Stimulated activated CD4-positive, alpha-beta T cell treated with anti-CD3 and anti-CD28 coated beads, TNF-alpha, amount 100 ng/mL, for 48 hours (primary cell): ENCODE data around the gene IGF1R.

Source experiments
- DNase-seq, 3 donors: peaks; one replicate each; pipeline ENCODE4 v3.0.0-alpha.2; 2020; ENCODE audit warnings: low read depth in 3 of 3

The IGF1R gene

GRCh38 chr15:98943051-98943508, 294.7 kb downstream of the IGF1R start:
- DNase-seq, result no peak

- no peak for DNase-seq
These were observed 295.3 kb downstream of the IGF1R start for GRCh38 chr15:98943601-98944151.

- no peak for DNase-seq
These were observed 298.2 kb downstream of the IGF1R start for GRCh38 chr15:98946301-98947255.

GRCh38 chr15:98948456-98948855, 300.1 kb downstream of the IGF1R start:
- no peak for DNase-seq

- DNase-seq, result no peak
These were observed 300.6 kb downstream of the IGF1R start for GRCh38 chr15:98948941-98949340.

GRCh38 chr15:98949624-98950023, 301.3 kb downstream of the IGF1R start:
- no peak for DNase-seq

GRCh38 chr15:98950248-98950647, 301.9 kb downstream of the IGF1R start:
- no peak for DNase-seq

- no peak for DNase-seq
These were observed 302.7 kb downstream of the IGF1R start for GRCh38 chr15:98951004-98951403.

GRCh38 chr15:98951493-98952320, 303.4 kb downstream of the IGF1R start:
- DNase-seq, result no peak

- DNase-seq, result no peak
These were observed 304.1 kb downstream of the IGF1R start for GRCh38 chr15:98952381-98952803.

GRCh38 chr15:98953000-98953787, 304.9 kb downstream of the IGF1R start:
- peak in 2 of 3 donors; percentile 4 to 20 for DNase-seq

GRCh38 chr15:98953968-98954367, 305.6 kb downstream of the IGF1R start:
- no peak for DNase-seq

GRCh38 chr15:98954411-98954810, 306.1 kb downstream of the IGF1R start:
- no peak for DNase-seq

- no peak for DNase-seq
These were observed 307.0 kb downstream of the IGF1R start for GRCh38 chr15:98955331-98955730.

GRCh38 chr15:98955961-98956723, 307.8 kb downstream of the IGF1R start:
- no peak for DNase-seq

GRCh38 chr15:98956796-98957553, 308.6 kb downstream of the IGF1R start:
- DNase-seq, result no peak

GRCh38 chr15:98957655-98958054, 309.3 kb downstream of the IGF1R start:
- no peak for DNase-seq

- DNase-seq, result no peak
These were observed 309.7 kb downstream of the IGF1R start for GRCh38 chr15:98958076-98958475.

GRCh38 chr15:98958918-98959639, 310.7 kb downstream of the IGF1R start:
- no peak for DNase-seq
